Measurements from ENCODE around the gene LIFR. TPM values are rescaled to one million over a fixed set of nuclear protein-coding genes. Genes with fewer than 3 reads are reported as not detected.

The LIFR gene
- 36.3 and 38.2 TPM in 2 replicates for total RNA-seq

GRCh38 chr5:38556599-38557307 lies at the start of gene LIFR:
TSS of gene LIFR (minus strand) at chr5:38556646. CDS start at chr5:38530647, 25,999 bp downstream.

